Choroid plexus epithelial cell (primary cell): ENCODE data around the gene UNC5B.
"Not testable (repeated sequence)": the region's sequence is repeated elsewhere in the genome, so short reads cannot be mapped to it uniquely, and the experiment has no call there.

Experiments
- DNase-seq: peaks from one replicate; pipeline ENCODE4 v3.0.0-alpha.2; 2010; ENCODE audit warnings: low read depth
- H3K4me3 ChIP-seq: 2 replicates; pipeline ENCODE4 v1.5.1; 2011; ENCODE audit warnings: low read depth, mild to moderate bottlenecking, control low read depth, low read length, moderate library complexity
- TF ChIP-seq, protein P1 (sequence below): conservative IDR thresholded peaks from 2 replicates; pipeline ENCODE4 v1.5.1; 2011; ENCODE audit warnings: low read depth, mild to moderate bottlenecking, control low read depth, inconsistent platforms, low read length, moderate library complexity

The UNC5B gene

DNA sequence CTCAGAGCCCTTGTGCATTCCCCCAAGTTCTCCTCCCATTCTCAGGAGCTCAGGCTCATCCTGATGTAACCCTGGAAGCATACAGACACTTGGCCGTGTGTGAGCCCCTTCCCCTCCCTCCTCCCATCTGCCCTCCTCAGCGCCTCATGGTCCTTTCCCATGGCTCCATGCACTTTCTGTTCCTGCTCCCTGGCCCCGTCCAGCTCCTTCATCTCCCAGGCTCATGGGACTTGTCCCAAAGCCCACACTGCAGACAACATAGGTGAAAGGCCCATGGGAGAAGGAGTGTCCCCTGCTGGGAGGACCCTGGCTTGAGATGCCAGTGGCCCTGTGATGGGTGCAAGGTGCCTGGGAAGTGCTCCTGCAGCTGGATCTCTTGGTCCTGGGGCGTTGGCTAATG lies 82.5 kb downstream of the UNC5B start:
- no peak for DNase-seq
- TF ChIP-seq, protein P1, sequence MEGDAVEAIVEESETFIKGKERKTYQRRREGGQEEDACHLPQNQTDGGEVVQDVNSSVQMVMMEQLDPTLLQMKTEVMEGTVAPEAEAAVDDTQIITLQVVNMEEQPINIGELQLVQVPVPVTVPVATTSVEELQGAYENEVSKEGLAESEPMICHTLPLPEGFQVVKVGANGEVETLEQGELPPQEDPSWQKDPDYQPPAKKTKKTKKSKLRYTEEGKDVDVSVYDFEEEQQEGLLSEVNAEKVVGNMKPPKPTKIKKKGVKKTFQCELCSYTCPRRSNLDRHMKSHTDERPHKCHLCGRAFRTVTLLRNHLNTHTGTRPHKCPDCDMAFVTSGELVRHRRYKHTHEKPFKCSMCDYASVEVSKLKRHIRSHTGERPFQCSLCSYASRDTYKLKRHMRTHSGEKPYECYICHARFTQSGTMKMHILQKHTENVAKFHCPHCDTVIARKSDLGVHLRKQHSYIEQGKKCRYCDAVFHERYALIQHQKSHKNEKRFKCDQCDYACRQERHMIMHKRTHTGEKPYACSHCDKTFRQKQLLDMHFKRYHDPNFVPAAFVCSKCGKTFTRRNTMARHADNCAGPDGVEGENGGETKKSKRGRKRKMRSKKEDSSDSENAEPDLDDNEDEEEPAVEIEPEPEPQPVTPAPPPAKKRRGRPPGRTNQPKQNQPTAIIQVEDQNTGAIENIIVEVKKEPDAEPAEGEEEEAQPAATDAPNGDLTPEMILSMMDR: no peak
- H3K4me3 ChIP-seq: no peak overlapping the region

DNA sequence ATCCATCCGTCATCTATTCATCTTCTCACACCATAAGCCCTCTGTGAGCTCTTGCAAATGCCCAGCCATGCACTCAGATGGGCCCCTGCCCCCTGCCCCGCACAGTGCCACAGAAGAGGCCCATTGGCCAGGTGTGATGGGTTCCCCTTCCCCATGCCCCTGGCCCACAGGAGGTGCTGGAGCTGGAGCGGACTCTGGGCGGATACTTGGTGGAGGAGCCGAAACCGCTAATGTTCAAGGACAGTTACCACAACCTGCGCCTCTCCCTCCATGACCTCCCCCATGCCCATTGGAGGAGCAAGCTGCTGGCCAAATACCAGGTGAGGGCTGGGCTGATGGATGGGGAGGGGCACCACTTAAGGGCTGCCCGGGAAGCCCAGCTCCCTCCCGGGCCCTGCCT lies 83.3 kb downstream of the UNC5B start:
- H3K4me3 ChIP-seq: no peak overlapping the region
- DNase-seq: no peak
- TF ChIP-seq, protein P1: no peak

DNA sequence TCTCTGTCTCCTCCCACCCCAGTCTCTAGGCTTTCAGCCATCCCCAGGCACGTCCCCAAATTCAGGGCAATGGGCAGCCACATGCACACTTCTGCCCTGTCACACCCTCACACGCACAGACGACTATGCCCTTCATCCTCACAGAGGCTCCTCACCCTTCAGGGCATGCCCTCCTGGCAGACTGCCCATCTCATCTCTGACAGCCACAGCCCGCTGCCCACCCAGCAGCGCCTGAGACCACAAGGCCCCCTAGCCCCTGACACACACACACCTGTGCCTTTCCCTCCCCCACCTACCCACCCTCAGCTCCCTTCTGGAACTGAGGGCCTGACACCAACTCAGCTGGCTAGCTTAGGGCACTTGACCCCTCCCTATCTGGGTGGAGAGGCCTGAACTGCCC lies 83.7 kb downstream of the UNC5B start:
- H3K4me3 ChIP-seq: no peak overlapping the region
- DNase-seq: no peak
- TF ChIP-seq, protein P1: no peak

DNA sequence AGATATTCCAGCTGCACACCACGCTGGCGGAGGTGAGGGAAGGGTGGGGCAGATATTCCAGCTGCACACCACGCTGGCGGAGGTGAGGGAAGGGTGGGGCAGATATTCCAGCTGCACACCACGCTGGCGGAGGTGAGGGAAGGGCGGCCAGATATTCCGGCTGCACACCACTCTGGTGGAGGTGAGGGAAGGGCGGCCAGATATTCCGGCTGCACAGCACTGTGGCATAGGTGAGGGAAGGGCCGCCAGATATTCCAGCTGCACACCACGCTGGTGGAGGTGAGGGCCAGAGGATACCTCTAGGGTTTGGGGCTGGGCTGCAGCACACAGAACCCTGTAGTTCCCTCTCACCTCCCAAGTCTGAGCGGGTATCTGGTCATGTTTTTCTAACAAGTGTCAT lies 84.4 kb downstream of the UNC5B start:
- H3K4me3 ChIP-seq, DNase-seq: not testable (repeated sequence)

DNA sequence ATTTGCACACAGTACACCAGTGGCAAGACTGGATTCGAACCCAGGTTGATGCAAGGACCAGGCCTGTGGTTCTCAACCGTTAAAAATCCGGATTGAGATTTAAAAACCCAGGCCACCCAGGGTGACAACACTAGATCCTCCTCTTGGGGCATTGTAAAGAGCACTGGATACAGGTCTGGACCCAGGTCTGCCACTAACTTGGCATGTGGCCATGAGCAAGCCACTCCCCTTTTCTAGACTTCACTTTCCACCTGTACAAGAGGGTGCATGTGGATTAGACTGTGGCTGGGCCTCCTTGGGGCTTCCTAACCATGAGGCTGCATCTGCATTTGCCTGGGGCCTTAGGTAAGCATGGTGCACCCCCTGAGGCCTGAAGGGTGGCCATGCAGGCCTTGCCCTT lies 85.0 kb downstream of the UNC5B start:
- H3K4me3 ChIP-seq: no peak overlapping the region
- DNase-seq: no peak
- TF ChIP-seq, protein P1: no peak

DNA sequence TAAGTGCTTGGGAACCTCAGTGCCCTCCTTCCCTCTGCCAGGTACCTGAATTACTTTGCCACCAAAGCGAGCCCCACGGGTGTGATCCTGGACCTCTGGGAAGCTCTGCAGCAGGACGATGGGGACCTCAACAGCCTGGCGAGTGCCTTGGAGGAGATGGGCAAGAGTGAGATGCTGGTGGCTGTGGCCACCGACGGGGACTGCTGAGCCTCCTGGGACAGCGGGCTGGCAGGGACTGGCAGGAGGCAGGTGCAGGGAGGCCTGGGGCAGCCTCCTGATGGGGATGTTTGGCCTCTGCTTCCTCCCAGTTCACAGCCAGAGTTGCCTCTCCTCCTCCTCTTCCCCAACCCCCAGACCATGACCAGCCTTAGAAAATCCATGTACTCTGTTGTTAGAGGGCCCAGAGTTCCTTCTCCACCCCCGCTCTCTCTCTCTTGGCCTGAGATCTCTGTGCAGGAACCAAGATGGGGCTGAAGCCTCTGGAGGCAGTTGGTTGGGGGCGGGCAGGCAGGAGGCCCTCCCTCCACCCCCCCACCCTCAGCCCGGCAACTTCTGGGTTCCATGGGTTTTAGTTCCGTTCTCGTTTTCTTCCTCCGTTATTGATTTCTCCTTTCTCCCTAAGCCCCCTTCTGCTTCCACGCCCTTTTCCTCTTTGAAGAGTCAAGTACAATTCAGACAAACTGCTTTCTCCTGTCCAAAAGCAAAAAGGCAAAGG lies 86.9 kb downstream of the UNC5B start:
- TF ChIP-seq, protein P1: no peak
- H3K4me3 ChIP-seq: no peak overlapping the region
- DNase-seq: no peak

DNA sequence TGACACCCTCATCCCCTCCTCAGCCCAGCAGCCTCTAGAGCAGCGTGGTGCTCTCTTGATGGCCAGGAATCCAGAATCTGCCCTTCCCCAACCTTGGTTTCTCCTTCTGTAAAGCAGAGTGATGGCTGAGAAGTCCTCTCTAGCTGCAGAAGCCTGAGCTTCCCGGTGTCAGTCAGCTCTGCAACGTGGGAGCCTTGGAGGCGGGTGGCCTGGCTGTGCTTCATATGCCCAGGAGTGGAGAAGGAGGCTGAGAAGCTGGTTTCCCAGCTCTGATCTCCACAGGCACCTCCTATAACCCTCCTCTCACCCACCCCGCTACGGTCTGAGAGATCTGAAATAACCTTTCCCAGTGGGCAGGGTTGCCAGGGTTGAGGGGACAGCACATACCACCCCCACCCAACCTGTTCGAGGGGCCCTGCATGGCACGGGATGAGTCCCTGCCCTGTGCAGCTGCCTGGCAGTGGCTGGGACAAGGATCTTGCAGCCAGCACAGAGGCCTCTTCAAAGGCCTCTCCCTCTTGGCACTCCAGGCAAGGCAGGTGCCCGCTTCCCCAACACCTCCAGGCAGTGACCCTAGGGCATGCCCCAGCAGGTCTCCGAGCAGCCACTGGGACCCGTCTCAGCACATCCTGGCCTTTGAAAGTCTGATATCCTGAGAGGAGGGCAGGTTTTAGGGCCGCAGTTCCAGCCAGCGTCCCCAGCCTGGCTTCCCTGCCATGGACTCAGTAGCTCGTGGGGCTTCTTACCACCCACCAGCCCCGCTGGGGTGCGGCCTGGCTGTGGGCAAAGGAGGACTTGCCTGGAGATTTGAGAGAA lies 88.4 kb downstream of the UNC5B start:
- H3K4me3 ChIP-seq: no peak overlapping the region
- no peak for DNase-seq
- TF ChIP-seq, protein P1: no peak
